Measurements from ENCODE around the gene ZNF622. TPM values are rescaled to one million over a fixed set of nuclear protein-coding genes. Genes with fewer than 3 reads are reported as not detected.

The ZNF622 gene
- total RNA-seq, 1 donor from 2014 or later = 28.5 TPM

- no peak for DNase-seq (ENCODE audit: low spot score, unreplicated experiment)
- Mint-ChIP-seq H3K4me1 (ENCODE audit: low read depth) (peaks cover 4% of the 10 kb centered on the region), H3K9me3 (ENCODE audit: low read depth) (no peaks in the 10 kb centered on the region), H3K4me3 (ENCODE audit: low read depth) (no peak overlapping the region), H3K36me3 (ENCODE audit: insufficient read depth) (no peaks in the 10 kb centered on the region), H3K27ac (no peak overlapping the region), H3K27me3 (peaks cover 31% of the 10 kb centered on the region)
- TF ChIP-seq CTCF (IDR thresholded peaks at IDR 0.05; ENCODE audit: unreplicated experiment) = no peak
Measured at GRCh38 chr5:16417398-16418074, 48.1 kb downstream of the ZNF622 start.

DNA sequence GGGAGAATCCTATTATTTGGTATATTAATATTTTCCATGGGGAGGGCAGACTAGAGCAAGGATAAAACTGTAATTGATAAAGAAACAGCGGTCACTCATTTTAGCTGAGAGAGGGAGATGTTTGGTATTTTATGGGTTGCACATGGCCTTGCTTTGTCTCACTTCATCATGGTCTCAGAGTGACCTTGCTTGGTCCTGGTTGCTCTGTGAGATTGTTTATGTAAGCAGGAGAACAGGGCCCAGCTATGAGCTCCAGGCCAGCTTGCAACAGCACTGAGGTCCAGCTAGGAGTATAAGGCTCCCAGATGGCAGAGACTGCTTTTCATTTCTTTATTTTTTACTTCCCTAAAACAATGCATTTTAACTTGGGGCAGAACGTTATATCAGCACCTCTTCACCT is 50.7 kb downstream of the ZNF622 start:
- Mint-ChIP-seq H3K27me3 (peaks cover 4% of the 10 kb centered on the region), H3K9me3 (ENCODE audit: low read depth) (no peaks in the 10 kb centered on the region), H3K36me3 (ENCODE audit: insufficient read depth) (no peaks in the 10 kb centered on the region), H3K4me1 (ENCODE audit: low read depth) (peaks cover 4% of the 10 kb centered on the region), H3K4me3 (ENCODE audit: low read depth) (no peak overlapping the region), H3K27ac (no peak overlapping the region)
- no peak for DNase-seq (ENCODE audit: low spot score, unreplicated experiment)
- TF ChIP-seq CTCF (IDR thresholded peaks at IDR 0.05; ENCODE audit: unreplicated experiment) = no peak

- TF ChIP-seq CTCF (IDR thresholded peaks at IDR 0.05; ENCODE audit: unreplicated experiment) = no peak
- Mint-ChIP-seq H3K36me3 (ENCODE audit: insufficient read depth) (no peaks in the 10 kb centered on the region), H3K4me3 (ENCODE audit: low read depth) (no peak overlapping the region), H3K27ac (no peak overlapping the region), H3K4me1 (ENCODE audit: low read depth) (peaks cover 4% of the 10 kb centered on the region), H3K27me3 (no peaks in the 10 kb centered on the region), H3K9me3 (ENCODE audit: low read depth) (no peaks in the 10 kb centered on the region)
- DNase-seq (ENCODE audit: low spot score, unreplicated experiment) = no peak
Measured at GRCh38 chr5:16413166-16413860, 52.3 kb downstream of the ZNF622 start.

DNA sequence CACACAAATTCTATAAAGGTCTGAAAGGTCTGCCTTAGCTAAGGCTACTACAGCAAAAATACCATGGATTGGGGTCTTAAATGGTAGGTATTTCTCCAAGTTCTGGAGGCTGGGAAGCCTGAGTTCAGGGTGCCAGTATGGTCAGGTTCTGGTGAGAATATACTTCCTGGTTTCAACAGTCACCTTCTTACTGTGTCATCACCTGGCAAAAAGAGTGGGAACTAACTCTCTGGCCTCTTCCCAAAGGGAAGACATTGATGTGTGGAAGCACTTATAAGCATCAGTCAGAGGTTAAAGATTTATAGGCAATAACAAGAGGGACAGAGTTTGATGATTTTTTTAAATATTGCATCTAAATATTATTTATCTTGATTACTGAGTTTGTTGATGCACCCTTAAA is 53.0 kb downstream of the ZNF622 start:
- Mint-ChIP-seq H3K4me3 (ENCODE audit: low read depth) (no peak overlapping the region), H3K36me3 (ENCODE audit: insufficient read depth) (no peaks in the 10 kb centered on the region), H3K4me1 (ENCODE audit: low read depth) (peaks cover 4% of the 10 kb centered on the region), H3K27ac (no peak overlapping the region), H3K27me3 (no peaks in the 10 kb centered on the region), H3K9me3 (ENCODE audit: low read depth) (no peaks in the 10 kb centered on the region)
- no peak for DNase-seq (ENCODE audit: low spot score, unreplicated experiment)
- TF ChIP-seq CTCF (IDR thresholded peaks at IDR 0.05; ENCODE audit: unreplicated experiment) = no peak

DNA sequence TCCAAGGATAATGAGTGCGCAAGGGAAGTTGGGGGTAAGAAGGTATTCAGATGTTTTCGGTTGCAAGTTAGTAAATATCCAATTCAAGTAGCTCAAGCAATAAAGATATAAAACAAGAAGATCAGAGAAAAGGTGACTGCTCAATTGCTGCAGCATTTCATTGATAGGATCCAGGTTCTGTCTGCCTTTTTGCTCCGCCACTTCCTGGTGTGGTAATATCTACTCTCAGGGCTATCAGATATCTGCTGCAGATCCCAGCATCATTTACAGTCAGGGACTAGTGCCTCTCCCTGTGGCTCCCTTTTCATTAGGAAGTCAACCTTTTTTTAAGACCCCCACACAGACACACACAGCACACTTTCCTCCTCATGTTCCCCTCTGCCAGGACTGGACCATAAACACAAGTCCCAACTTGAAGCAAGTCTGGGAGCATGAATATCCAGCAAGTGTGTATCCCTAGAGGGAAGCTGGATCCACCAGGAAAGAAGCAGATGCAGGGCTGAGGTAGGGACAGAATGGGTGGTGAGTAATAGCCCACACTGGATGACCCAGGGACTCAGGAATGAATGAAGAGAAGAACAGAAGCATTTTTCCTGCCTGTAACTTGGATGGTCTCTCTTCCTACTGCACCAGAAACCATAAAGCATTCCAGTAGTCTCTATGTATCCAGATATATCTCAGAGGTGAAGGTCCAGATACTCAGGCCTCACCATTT is 53.7 kb downstream of the ZNF622 start:
- no peak for DNase-seq (ENCODE audit: low spot score, unreplicated experiment)
- no peaks in the 10 kb centered on the region for H3K9me3 Mint-ChIP-seq (ENCODE audit: low read depth)
- H3K27ac Mint-ChIP-seq = no peak overlapping the region
- H3K4me1 Mint-ChIP-seq (ENCODE audit: low read depth) = peaks cover 4% of the 10 kb centered on the region
- H3K27me3 Mint-ChIP-seq = no peaks in the 10 kb centered on the region
- H3K4me3 Mint-ChIP-seq (ENCODE audit: low read depth) = no peak overlapping the region
- no peaks in the 10 kb centered on the region for H3K36me3 Mint-ChIP-seq (ENCODE audit: insufficient read depth)
- no peak for TF ChIP-seq CTCF (IDR thresholded peaks at IDR 0.05; ENCODE audit: unreplicated experiment)

Measured in progenitor cell of endocrine pancreas (in vitro differentiated cells).